HepG2 (cell line): ENCODE measurements around the gene FNBP1L. TPM values are rescaled to one million over a fixed set of nuclear protein-coding genes. Genes with fewer than 3 reads are reported as not detected.

Experiments used
- AGO1 ChIP-seq: fragments of 200-400 bp; formaldehyde crosslinking; IDR thresholded peaks from 2 replicates; pipeline ENCODE4 v1.6.1; 2017; ENCODE audit warnings: mild to moderate bottlenecking, low read depth, low read length, moderate library complexity; ENCODE audit not compliant: poor library complexity, severe bottlenecking
- ARHGAP35 ChIP-seq: sonication (generic); formaldehyde crosslinking; IDR thresholded peaks from 2 replicates; pipeline ENCODE4 v1.9.0; 2022; ENCODE audit warnings: mild to moderate bottlenecking, inconsistent platforms, moderate library complexity, missing genetic modification reagents, borderline replicate concordance
- ARNT ChIP-seq: fragments of 450-650 bp; IDR thresholded peaks from 2 replicates; pipeline ENCODE4 v1.6.1; 2017
- BHLHE40 ChIP-seq: IDR thresholded peaks from 2 replicates; pipeline ENCODE4 v1.6.1; 2011; ENCODE audit warnings: low read length, improper control_type of control experiment
- CHD4 ChIP-seq: fragments of 200-600 bp; sonication (generic); IDR thresholded peaks from 2 replicates; pipeline ENCODE4 v1.7.0; 2017; ENCODE audit warnings: mild to moderate bottlenecking, low read length, borderline replicate concordance
- ELF3 ChIP-seq: IDR thresholded peaks from 2 replicates; pipeline ENCODE4 v1.6.1; 2016; ENCODE audit warnings: missing genetic modification reagents, missing compliant biosample characterization
- ERF ChIP-seq: IDR thresholded peaks from 2 replicates; pipeline ENCODE4 v1.6.1; 2018; ENCODE audit warnings: missing biosample characterization, missing genetic modification reagents
- FIP1L1 ChIP-seq: fragments of 200-400 bp; formaldehyde crosslinking; IDR thresholded peaks from 2 replicates; pipeline ENCODE4 v1.6.1; 2018; ENCODE audit warnings: low read depth, mild to moderate bottlenecking, low read length, moderate library complexity, borderline replicate concordance; ENCODE audit not compliant: insufficient read depth
- HHEX ChIP-seq: IDR thresholded peaks from 2 replicates; pipeline ENCODE4 v1.6.1; 2016; ENCODE audit warnings: control low read depth
- IRF2 ChIP-seq: IDR thresholded peaks from 2 replicates; pipeline ENCODE4 v1.6.1; 2018; ENCODE audit warnings: missing genetic modification reagents, missing compliant biosample characterization
- KDM5B ChIP-seq: sonication (generic); formaldehyde crosslinking; IDR thresholded peaks from 2 replicates; pipeline ENCODE4 v1.4.0; 2020; ENCODE audit warnings: missing genetic modification reagents, mild to moderate bottlenecking, borderline replicate concordance
- PRPF4 ChIP-seq: fragments of 200-400 bp; formaldehyde crosslinking; IDR thresholded peaks from 2 replicates; pipeline ENCODE4 v1.6.1; 2016; ENCODE audit warnings: low read length, low read depth; ENCODE audit not compliant: poor library complexity, severe bottlenecking
- RAD21 ChIP-seq: fragments of 450-650 bp; formaldehyde crosslinking; IDR thresholded peaks from 2 replicates; pipeline ENCODE4 v1.5.0; 2020; ENCODE audit warnings: mild to moderate bottlenecking
- TEAD3 ChIP-seq: optimal IDR thresholded peaks from 2 replicates; pipeline ENCODE3; 2016; ENCODE audit warnings: borderline replicate concordance
- TSC22D2 ChIP-seq: sonication (generic); formaldehyde crosslinking; IDR thresholded peaks from 2 replicates; pipeline ENCODE4 v1.5.1; 2020; ENCODE audit warnings: missing genetic modification reagents, mild to moderate bottlenecking, borderline replicate concordance
- ZNF577 ChIP-seq: sonication (generic); formaldehyde crosslinking; IDR thresholded peaks from 2 replicates; pipeline ENCODE4 v1.4.0; 2020; ENCODE audit warnings: mild to moderate bottlenecking, low read depth, missing genetic modification reagents, borderline replicate concordance
- ZNF749 ChIP-seq: sonication (generic); formaldehyde crosslinking; IDR thresholded peaks from 2 replicates; pipeline ENCODE4 v1.8.0; 2022; ENCODE audit warnings: mild to moderate bottlenecking, missing genetic modification reagents, moderate library complexity, borderline replicate concordance
- ZNF775 ChIP-seq: sonication (generic); formaldehyde crosslinking; IDR thresholded peaks from 2 replicates; pipeline ENCODE4 v1.4.0; 2020; ENCODE audit warnings: missing genetic modification reagents, mild to moderate bottlenecking, moderate library complexity, borderline replicate concordance
- polyA plus RNA-seq, 8 experiments: library from polyadenylated mRNA; depleted of rRNA in 3 of 8; stranded (reverse) in 7 of 8; unstranded in 1 of 8; fragments of >200 nt; fragmentation: Illumina TruSeq in 4 of 8; extraction: Trizol in 4 of 8; gene quantifications; 2 replicates each; pipeline versions ENCODE4 v1.2.1 to v1.2.3, GENCODE V29; 2011 to 2016; ENCODE audit warnings: low read depth in 4 of 8, missing spikeins in 1 of 8, mixed read lengths in 1 of 8; ENCODE audit not compliant: insufficient read depth in 1 of 8
- total RNA-seq, 5 experiments: library from RNA; depleted of rRNA; stranded (reverse); fragments of >200 nt; fragmentation: Illumina TruSeq; extraction: Trizol; gene quantifications; 2 replicates each; pipeline ENCODE4 v1.2.3, GENCODE V29; 2016; ENCODE audit warnings: low read depth in 1 of 5
- TF ChIP-seq, protein P1 (sequence below): sonication (generic); formaldehyde crosslinking; IDR thresholded peaks from 2 replicates; pipeline ENCODE4 v1.5.0; 2020; ENCODE audit warnings: mild to moderate bottlenecking, missing genetic modification reagents, moderate library complexity
- TF ChIP-seq, protein P2 (sequence below): sonication (generic); formaldehyde crosslinking; IDR thresholded peaks from 2 replicates; pipeline ENCODE4 v1.5.0; 2020; ENCODE audit warnings: missing genetic modification reagents, mild to moderate bottlenecking, borderline replicate concordance
- TF ChIP-seq, protein P3 (sequence below): sonication (generic); formaldehyde crosslinking; IDR thresholded peaks from 2 replicates; pipeline ENCODE4 v1.5.1; 2020; ENCODE audit warnings: mild to moderate bottlenecking, missing genetic modification reagents, borderline replicate concordance
- TF ChIP-seq, protein P4 (sequence below): sonication (generic); formaldehyde crosslinking; IDR thresholded peaks from 2 replicates; pipeline ENCODE4 v1.5.1; 2020; ENCODE audit warnings: mild to moderate bottlenecking, moderate library complexity, missing genetic modification reagents

Gene FNBP1L
- total and polyA plus RNA-seq, 2 of the 13 experiments (the other 11 are each of a cell fraction or from before 2014, with no cell fraction given) = 24.1 to 27.1 TPM

DNA sequence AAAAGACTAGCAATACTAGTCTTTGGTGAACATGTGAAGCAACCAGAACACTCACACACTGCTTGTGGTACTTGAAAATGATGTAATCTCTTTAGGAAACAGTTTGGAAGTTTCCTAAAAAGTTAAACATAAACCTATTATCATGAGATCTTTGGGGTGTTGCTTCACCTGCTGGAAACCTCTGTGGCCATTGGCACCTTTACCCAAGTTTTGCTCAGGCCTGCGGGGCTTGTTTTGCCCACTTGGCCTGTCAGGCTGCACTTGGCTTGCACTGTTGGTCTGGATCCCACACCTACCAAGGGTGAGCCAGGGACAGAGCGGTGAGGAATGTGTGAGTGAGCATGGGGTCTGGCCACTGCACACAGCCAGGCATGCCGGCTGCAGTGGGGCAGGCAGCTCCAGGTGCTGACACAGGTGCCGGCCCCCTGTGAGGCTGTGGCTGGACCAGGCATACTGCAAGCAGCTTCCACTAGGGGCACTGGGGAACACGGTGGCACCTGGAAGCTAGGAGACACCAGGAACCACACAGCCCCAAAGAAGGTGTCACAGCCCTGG, 14.4 kb upstream of the FNBP1L start (continued):
- TF ChIP-seq ARHGAP35 (CRISPR knock-in tag) (no peak), IRF2 (CRISPR knock-in tag) (no peak), CHD4 (no peak), HHEX (CRISPR knock-in tag) (no peak), KDM5B (CRISPR knock-in tag) (no peak), ELF3 (CRISPR knock-in tag) (no peak), AGO1 (no peak), ZNF775 (no peak), TEAD3 (CRISPR knock-in tag) (peak; percentile 33), PRPF4 (no peak), RAD21 (0 out of 2 replicates have a peak, but pooled peaks have one; percentile 23), ZNF577 (no peak), ZNF749 (CRISPR knock-in tag) (no peak), ARNT (no peak), BHLHE40 (no peak), TSC22D2 (CRISPR knock-in tag) (no peak), FIP1L1 (no peak), ERF (CRISPR knock-in tag) (no peak)
- TF ChIP-seq, protein P1, sequence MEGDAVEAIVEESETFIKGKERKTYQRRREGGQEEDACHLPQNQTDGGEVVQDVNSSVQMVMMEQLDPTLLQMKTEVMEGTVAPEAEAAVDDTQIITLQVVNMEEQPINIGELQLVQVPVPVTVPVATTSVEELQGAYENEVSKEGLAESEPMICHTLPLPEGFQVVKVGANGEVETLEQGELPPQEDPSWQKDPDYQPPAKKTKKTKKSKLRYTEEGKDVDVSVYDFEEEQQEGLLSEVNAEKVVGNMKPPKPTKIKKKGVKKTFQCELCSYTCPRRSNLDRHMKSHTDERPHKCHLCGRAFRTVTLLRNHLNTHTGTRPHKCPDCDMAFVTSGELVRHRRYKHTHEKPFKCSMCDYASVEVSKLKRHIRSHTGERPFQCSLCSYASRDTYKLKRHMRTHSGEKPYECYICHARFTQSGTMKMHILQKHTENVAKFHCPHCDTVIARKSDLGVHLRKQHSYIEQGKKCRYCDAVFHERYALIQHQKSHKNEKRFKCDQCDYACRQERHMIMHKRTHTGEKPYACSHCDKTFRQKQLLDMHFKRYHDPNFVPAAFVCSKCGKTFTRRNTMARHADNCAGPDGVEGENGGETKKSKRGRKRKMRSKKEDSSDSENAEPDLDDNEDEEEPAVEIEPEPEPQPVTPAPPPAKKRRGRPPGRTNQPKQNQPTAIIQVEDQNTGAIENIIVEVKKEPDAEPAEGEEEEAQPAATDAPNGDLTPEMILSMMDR (CRISPR knock-in tag) = peak; percentile 76
- TF ChIP-seq, protein P2, sequence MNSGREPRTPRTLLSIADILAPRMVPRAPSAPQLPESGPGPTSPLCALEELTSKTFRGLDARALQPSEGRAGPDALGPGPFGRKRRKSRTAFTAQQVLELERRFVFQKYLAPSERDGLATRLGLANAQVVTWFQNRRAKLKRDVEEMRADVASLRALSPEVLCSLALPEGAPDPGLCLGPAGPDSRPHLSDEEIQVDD = no peak
- TF ChIP-seq, protein P3, sequence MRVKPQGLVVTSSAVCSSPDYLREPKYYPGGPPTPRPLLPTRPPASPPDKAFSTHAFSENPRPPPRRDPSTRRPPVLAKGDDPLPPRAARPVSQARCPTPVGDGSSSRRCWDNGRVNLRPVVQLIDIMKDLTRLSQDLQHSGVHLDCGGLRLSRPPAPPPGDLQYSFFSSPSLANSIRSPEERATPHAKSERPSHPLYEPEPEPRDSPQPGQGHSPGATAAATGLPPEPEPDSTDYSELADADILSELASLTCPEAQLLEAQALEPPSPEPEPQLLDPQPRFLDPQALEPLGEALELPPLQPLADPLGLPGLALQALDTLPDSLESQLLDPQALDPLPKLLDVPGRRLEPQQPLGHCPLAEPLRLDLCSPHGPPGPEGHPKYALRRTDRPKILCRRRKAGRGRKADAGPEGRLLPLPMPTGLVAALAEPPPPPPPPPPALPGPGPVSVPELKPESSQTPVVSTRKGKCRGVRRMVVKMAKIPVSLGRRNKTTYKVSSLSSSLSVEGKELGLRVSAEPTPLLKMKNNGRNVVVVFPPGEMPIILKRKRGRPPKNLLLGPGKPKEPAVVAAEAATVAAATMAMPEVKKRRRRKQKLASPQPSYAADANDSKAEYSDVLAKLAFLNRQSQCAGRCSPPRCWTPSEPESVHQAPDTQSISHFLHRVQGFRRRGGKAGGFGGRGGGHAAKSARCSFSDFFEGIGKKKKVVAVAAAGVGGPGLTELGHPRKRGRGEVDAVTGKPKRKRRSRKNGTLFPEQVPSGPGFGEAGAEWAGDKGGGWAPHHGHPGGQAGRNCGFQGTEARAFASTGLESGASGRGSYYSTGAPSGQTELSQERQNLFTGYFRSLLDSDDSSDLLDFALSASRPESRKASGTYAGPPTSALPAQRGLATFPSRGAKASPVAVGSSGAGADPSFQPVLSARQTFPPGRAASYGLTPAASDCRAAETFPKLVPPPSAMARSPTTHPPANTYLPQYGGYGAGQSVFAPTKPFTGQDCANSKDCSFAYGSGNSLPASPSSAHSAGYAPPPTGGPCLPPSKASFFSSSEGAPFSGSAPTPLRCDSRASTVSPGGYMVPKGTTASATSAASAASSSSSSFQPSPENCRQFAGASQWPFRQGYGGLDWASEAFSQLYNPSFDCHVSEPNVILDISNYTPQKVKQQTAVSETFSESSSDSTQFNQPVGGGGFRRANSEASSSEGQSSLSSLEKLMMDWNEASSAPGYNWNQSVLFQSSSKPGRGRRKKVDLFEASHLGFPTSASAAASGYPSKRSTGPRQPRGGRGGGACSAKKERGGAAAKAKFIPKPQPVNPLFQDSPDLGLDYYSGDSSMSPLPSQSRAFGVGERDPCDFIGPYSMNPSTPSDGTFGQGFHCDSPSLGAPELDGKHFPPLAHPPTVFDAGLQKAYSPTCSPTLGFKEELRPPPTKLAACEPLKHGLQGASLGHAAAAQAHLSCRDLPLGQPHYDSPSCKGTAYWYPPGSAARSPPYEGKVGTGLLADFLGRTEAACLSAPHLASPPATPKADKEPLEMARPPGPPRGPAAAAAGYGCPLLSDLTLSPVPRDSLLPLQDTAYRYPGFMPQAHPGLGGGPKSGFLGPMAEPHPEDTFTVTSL (CRISPR knock-in tag) = no peak
- TF ChIP-seq, protein P4, sequence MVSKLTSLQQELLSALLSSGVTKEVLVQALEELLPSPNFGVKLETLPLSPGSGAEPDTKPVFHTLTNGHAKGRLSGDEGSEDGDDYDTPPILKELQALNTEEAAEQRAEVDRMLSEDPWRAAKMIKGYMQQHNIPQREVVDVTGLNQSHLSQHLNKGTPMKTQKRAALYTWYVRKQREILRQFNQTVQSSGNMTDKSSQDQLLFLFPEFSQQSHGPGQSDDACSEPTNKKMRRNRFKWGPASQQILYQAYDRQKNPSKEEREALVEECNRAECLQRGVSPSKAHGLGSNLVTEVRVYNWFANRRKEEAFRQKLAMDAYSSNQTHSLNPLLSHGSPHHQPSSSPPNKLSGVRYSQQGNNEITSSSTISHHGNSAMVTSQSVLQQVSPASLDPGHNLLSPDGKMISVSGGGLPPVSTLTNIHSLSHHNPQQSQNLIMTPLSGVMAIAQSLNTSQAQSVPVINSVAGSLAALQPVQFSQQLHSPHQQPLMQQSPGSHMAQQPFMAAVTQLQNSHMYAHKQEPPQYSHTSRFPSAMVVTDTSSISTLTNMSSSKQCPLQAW (CRISPR knock-in tag) = no peak
